Vagina (tissue), 2 donors: Measurements from ENCODE around the gene SHF. TPM values are rescaled to one million over a fixed set of nuclear protein-coding genes. Genes with fewer than 3 reads are reported as not detected.

ENCODE experiments used
- DNase-seq, 2 donors: peaks; one replicate each; pipeline ENCODE4 v3.0.0-alpha.2; 2017; ENCODE audit errors: extremely low spot score in 2 of 2
- H3K27ac ChIP-seq: fragments of 200-600 bp; sonication (generic); one replicate; pipeline ENCODE4 v1.5.1; 2019
- H3K27me3 ChIP-seq: fragments of 200-600 bp; sonication (generic); one replicate; pipeline ENCODE4 v1.5.1; 2019
- H3K36me3 ChIP-seq, 2 donors: fragments of 200-600 bp; sonication (generic); one replicate each; pipeline ENCODE4 v1.5.1; 2017 to 2019
- H3K4me1 ChIP-seq: fragments of 200-600 bp; sonication (generic); one replicate; pipeline ENCODE4 v1.5.1; 2019
- H3K4me3 ChIP-seq, 2 donors: fragments of 200-600 bp; sonication (generic); 1 replicate in 1 of 2; 2 replicates in 1 of 2; pipeline ENCODE4 v1.5.1; 2016 to 2019
- H3K9me3 ChIP-seq: fragments of 200-600 bp; sonication (generic); one replicate; pipeline ENCODE4 v1.5.1; 2019
- CTCF ChIP-seq, 3 experiments: fragments of 450-650 bp in 2 of 3; fragments of 200-600 bp in 1 of 3; sonication (generic) in 1 of 3; IDR thresholded peaks; one replicate each; pipeline ENCODE4 v1.5.1; 2017 to 2019; ENCODE audit warnings: antibody characterized with exemption in 3 of 3, mild to moderate bottlenecking in 2 of 3, moderate library complexity in 2 of 3
- POLR2A ChIP-seq, 2 donors: fragments of 450-650 bp; IDR thresholded peaks; one replicate each; pipeline ENCODE4 v1.6.1; 2017; ENCODE audit warnings: antibody characterized with exemption in 2 of 2, mild to moderate bottlenecking in 2 of 2, moderate library complexity in 2 of 2
- POLR2AphosphoS5 ChIP-seq, 2 donors: sonication (generic); formaldehyde crosslinking; IDR thresholded peaks; one replicate each; pipeline ENCODE4 v1.9.0; 2017; ENCODE audit warnings: antibody characterized with exemption in 2 of 2, mild to moderate bottlenecking in 2 of 2, low read depth in 1 of 2; ENCODE audit not compliant: insufficient read depth in 1 of 2
- intact Hi-C: fragments of 100-400 bp; cut with DNase I; formaldehyde crosslinking; loops from one replicate; pipeline ENCODE4 v1.15.1; 2023
- total RNA-seq: library from RNA; depleted of rRNA; stranded (reverse); fragments of >200 nt; gene quantifications from one replicate; pipeline ENCODE4 v1.2.3, GENCODE V29; 2016

The SHF gene
- total RNA-seq, 1 donor from 2014 or later = 15.0 TPM

DNA sequence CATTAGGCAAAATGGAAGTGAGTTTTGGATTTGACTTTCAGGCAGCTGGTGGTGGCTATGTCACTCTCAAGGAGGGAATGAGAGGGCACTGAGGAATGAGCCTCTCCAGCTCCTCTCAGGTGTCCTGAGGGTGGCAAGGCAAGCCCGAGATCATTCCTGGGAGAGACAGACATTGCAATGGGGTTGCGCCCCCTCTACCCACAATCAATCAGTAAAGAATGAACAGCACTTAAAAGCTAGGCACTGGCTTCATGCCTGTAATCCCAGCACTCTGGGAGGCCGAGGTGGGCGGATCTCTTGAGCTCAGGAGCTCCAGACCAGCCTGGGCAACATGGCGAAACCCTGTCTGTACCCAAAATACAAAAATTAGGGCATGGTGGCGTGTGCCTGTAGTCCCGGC is 14.1 kb upstream of the SHF start:
- Histone ChIP-seq H3K36me3 (no peaks in the 10 kb centered on the region), H3K27ac (no peak overlapping the region), H3K27me3 (no peaks in the 10 kb centered on the region), H3K9me3 (no peaks in the 10 kb centered on the region), H3K4me1 (peaks cover 5% of the 10 kb centered on the region), H3K4me3 (no peak overlapping the region)
- TF ChIP-seq POLR2A (IDR thresholded peaks at IDR 0.05) (no peak), POLR2AphosphoS5 (IDR thresholded peaks at IDR 0.05; ENCODE audit: insufficient read depth in 1 of 2, low read depth in 1 of 2) (no peak), CTCF (IDR thresholded peaks at IDR 0.05) (no peak)
- intact Hi-C loops = loop anchor here (2.0 kb wide), 1 partner anchor 35 kb away; no protein-coding TSS in a partner anchor
- DNase-seq = no peak

- TF ChIP-seq POLR2A (IDR thresholded peaks at IDR 0.05) (no peak), CTCF (IDR thresholded peaks at IDR 0.05) (no peak), POLR2AphosphoS5 (IDR thresholded peaks at IDR 0.05; ENCODE audit: insufficient read depth in 1 of 2, low read depth in 1 of 2) (no peak)
- no peaks in the 10 kb centered on the region for H3K27me3 ChIP-seq
- peaks cover 5% of the 10 kb centered on the region for H3K4me1 ChIP-seq
- no peak overlapping the region for H3K27ac ChIP-seq
- no peaks in the 10 kb centered on the region for H3K36me3 ChIP-seq
- peak overlapping the region in 1 of 2 donors; percentile 61 for H3K4me3 ChIP-seq
- H3K9me3 ChIP-seq = no peaks in the 10 kb centered on the region
- intact Hi-C loops = loop anchor here (2.0 kb wide), 1 partner anchor 35 kb away; no protein-coding TSS in a partner anchor
- no peak for DNase-seq
Observed at GRCh38 chr15:45201557-45201859, 13.7 kb upstream of the SHF start.

DNA sequence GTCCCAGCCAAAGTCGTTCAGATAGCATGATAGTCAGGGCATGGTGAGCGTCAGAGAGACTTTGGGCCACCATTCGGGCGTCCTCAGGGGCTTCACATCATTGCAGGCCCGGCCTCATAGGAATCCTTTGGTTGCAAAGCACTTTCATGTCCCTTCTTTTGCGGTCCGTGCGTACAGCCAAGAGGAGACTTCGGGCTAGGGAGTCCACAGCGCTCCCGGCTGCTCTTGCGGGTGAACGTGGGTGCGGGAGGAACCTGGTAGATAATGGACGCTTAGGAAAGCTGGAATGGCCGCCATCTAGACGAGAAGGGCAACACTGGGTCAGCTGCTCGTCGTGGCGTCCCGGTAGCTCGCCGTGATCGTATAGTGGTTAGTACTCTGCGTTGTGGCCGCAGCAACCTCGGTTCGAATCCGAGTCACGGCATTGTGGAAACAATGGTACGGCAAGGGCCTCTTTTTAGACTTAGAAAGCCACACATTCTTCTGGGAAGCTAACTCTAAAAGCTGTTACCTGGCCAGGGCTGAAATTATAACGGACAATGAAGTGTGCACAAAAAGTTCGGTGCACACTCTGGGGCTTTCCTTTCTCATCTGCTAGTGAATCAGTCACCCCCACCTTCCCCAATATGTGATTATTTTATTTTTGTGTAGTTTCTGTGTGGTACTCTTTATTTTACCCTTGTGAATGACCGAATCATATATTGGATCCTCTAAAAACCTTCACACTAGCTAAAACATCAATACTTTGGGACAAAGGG is 13.2 kb upstream of the SHF start:
- Histone ChIP-seq H3K4me1 (peaks cover 5% of the 10 kb centered on the region), H3K27me3 (no peaks in the 10 kb centered on the region), H3K27ac (peak overlapping the region; percentile 99), H3K4me3 (peak overlapping the region; percentile 57 to 61), H3K9me3 (no peaks in the 10 kb centered on the region), H3K36me3 (no peaks in the 10 kb centered on the region)
- TF ChIP-seq POLR2AphosphoS5 (IDR thresholded peaks at IDR 0.05; ENCODE audit: insufficient read depth in 1 of 2, low read depth in 1 of 2) = peak in 1 of 2 donors; percentile 75
- no peak for TF ChIP-seq POLR2A (IDR thresholded peaks at IDR 0.05)
- intact Hi-C loops = loop anchor here (2.0 kb wide), 1 partner anchor 34 kb away; no protein-coding TSS in a partner anchor
- peak in 1 of 2 donors; percentile 94 for DNase-seq

- Histone ChIP-seq H3K4me1 (peaks cover 5% of the 10 kb centered on the region), H3K4me3 (peak overlapping the region; percentile 57 to 61), H3K27ac (peak overlapping the region; percentile 99), H3K9me3 (no peaks in the 10 kb centered on the region), H3K27me3 (no peaks in the 10 kb centered on the region), H3K36me3 (no peaks in the 10 kb centered on the region)
- intact Hi-C loops = loop anchor here (2.0 kb wide), 1 partner anchor 33 kb away; no protein-coding TSS in a partner anchor
- TF ChIP-seq POLR2A (IDR thresholded peaks at IDR 0.05) = peak in 1 of 2 donors; percentile 88
- no peak for TF ChIP-seq CTCF (IDR thresholded peaks at IDR 0.05)
- peak; percentile 90 to 91 for TF ChIP-seq POLR2AphosphoS5 (IDR thresholded peaks at IDR 0.05; ENCODE audit: insufficient read depth in 1 of 2, low read depth in 1 of 2)
- peak in 1 of 2 donors; percentile 99 for DNase-seq
Observed at GRCh38 chr15:45200001-45200798, 12.4 kb upstream of the SHF start.

DNA sequence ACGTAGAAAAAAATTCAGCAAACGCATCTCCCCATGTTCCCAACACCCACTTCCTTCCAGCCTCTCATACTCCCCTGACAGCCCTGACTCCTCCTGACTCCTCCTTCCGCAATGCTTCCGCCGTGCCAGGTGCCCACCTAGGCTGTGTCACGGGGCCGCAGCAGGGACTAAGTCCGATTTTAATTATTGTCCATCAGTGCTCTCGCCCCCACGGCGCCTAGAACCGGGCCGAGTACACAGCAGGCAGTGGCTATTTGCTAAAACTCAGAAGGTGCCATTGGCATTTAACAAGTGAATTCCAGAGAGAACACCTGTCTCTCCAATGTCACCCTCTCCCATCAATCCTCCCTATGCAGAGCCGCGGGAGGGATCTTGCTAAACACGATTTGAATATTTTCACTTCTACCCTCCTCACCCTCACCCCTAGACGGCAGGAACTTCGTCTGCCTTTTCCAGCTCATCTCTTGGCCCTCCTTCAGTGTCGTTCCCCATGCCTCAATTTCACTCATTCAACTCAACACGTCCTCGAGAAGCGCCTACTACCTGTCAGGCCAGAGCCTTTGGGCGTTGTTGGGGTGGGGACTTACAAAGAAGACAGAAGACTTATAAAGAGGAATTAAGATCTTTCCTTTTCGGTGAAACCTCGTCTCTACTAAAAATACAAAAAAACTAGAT is 11.5 kb upstream of the SHF start:
- no peaks in the 10 kb centered on the region for H3K9me3 ChIP-seq
- H3K36me3 ChIP-seq = no peaks in the 10 kb centered on the region
- no peaks in the 10 kb centered on the region for H3K27me3 ChIP-seq
- TF ChIP-seq CTCF (IDR thresholded peaks at IDR 0.05) (peak in 1 of 3 experiments; percentile 2), POLR2AphosphoS5 (IDR thresholded peaks at IDR 0.05; ENCODE audit: insufficient read depth in 1 of 2, low read depth in 1 of 2) (no peak), POLR2A (IDR thresholded peaks at IDR 0.05) (no peak)
- no peak for DNase-seq
- H3K4me1 ChIP-seq = peaks cover 5% of the 10 kb centered on the region
- peak overlapping the region; percentile 57 to 61 for H3K4me3 ChIP-seq
- intact Hi-C loops = no loop called here
- H3K27ac ChIP-seq = peak overlapping the region; percentile 99
